ENCODE data around the gene LCP1.

The LCP1 gene

GRCh38 chr13:46126056-46126455, 55.9 kb downstream of the LCP1 start:
- DNase-seq, result peak; percentile 59

- peak; percentile 97 for DNase-seq
Measured at GRCh38 chr13:46124967-46125933, 56.7 kb downstream of the LCP1 start.

GRCh38 chr13:46124531-46124966, 57.4 kb downstream of the LCP1 start:
- DNase-seq, result peak; percentile 65

- no peak for DNase-seq
Measured at GRCh38 chr13:46122304-46122703, 59.7 kb downstream of the LCP1 start.

GRCh38 chr13:46121597-46122163, 60.3 kb downstream of the LCP1 start:
- no peak for DNase-seq

- DNase-seq, result no peak
Measured at GRCh38 chr13:46121033-46121432, 60.9 kb downstream of the LCP1 start.

- DNase-seq, result no peak
Measured at GRCh38 chr13:46119883-46120614, 61.9 kb downstream of the LCP1 start.

- DNase-seq, result no peak
Measured at GRCh38 chr13:46116653-46117502, 65.1 kb downstream of the LCP1 start.

- no peak for DNase-seq
Measured at GRCh38 chr13:46114613-46115012, 67.4 kb downstream of the LCP1 start.

- no peak for DNase-seq
Measured at GRCh38 chr13:46113596-46113995, 68.4 kb downstream of the LCP1 start.

- no peak for DNase-seq
Measured at GRCh38 chr13:46111151-46111550, 70.8 kb downstream of the LCP1 start.

- no peak for DNase-seq
Measured at GRCh38 chr13:46109451-46109850, 72.5 kb downstream of the LCP1 start.

GRCh38 chr13:46106839-46107371, 75.1 kb downstream of the LCP1 start:
- DNase-seq, result no peak

- no peak for DNase-seq
Measured at GRCh38 chr13:46104868-46105267, 77.1 kb downstream of the LCP1 start, which contains the start of gene CPB2. CPB2 (minus strand) TSS chr13:46105033; CDS start chr13:46105009, 24 bp downstream.

GRCh38 chr13:46103037-46103436, 78.9 kb downstream of the LCP1 start:
- no peak for DNase-seq

GRCh38 chr13:46102255-46102605, 79.7 kb downstream of the LCP1 start:
- DNase-seq, result no peak

- DNase-seq, result peak; percentile 61
Measured at GRCh38 chr13:46101484-46102254, 80.3 kb downstream of the LCP1 start.

GRCh38 chr13:46101002-46101401, 81.0 kb downstream of the LCP1 start:
- DNase-seq, result no peak

- DNase-seq, result no peak
Measured at GRCh38 chr13:46100191-46100815, 81.7 kb downstream of the LCP1 start.

- DNase-seq, result no peak
Measured at GRCh38 chr13:46097663-46098062, 84.3 kb downstream of the LCP1 start.

- DNase-seq, result no peak
Measured at GRCh38 chr13:46097015-46097414, 85.0 kb downstream of the LCP1 start.

Data from GF-D8 (cell line).